ENCODE data around the gene PDCD1LG2. TPM values are rescaled to one million over a fixed set of nuclear protein-coding genes. Genes with fewer than 3 reads are reported as not detected.

The PDCD1LG2 gene
- total and polyA plus RNA-seq, 2 of the 8 experiments (the other 6 are each of a cell fraction or from before 2014, with no cell fraction given), result not detected

DNA sequence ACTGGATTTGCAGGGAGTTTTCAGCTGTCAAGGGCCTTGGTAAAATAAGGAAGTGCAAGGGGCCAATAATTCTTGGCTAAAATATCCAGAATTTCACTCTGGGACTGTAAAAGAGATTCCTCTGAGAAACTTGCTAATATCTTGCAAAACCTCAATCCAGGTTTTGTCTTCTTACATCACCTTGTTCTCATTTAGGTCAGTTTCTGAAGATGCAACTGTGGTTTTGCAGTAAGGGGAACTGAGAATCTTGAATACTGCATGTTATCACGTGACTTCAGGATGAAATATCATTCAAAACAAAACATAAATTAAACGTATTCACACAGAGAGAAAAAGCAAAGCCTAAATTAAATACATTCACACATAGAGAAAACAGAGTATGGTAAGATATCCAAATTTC lies 83.6 kb downstream of the PDCD1LG2 start:
- no peak for TF ChIP-seq TAF1 (IDR thresholded peaks at IDR 0.05; ENCODE audit: low read depth, low read length)
- TF ChIP-seq JUND (IDR thresholded peaks at IDR 0.05; ENCODE audit: low read length), result no peak
- TF ChIP-seq HDAC6 (IDR thresholded peaks at IDR 0.05; ENCODE audit: low read depth, low read length), result no peak
- no peak for TF ChIP-seq CBX8 (IDR thresholded peaks at IDR 0.05; ENCODE audit: borderline replicate concordance, low read depth, low read length)
- TF ChIP-seq RNF2 (IDR thresholded peaks at IDR 0.05; ENCODE audit: borderline replicate concordance, low read depth, low read length, missing control alignments, poor library complexity, severe bottlenecking), result no peak
- no peak for TF ChIP-seq SRF (IDR thresholded peaks at IDR 0.05; ENCODE audit: low read depth, low read length)
- no peak for TF ChIP-seq BACH1 (IDR thresholded peaks at IDR 0.05; ENCODE audit: low read length)
- TF ChIP-seq SP4 (IDR thresholded peaks at IDR 0.05; ENCODE audit: low read length), result no peak
- no peak for TF ChIP-seq GTF2F1 (IDR thresholded peaks at IDR 0.05; ENCODE audit: borderline replicate concordance, low read depth, low read length)
- H3K18ac ChIP-seq (ENCODE audit: extremely low read depth, low read length), result no peak overlapping the region
- no peak overlapping the region for H3K9ac ChIP-seq (replicated peaks in 1 of 4; ENCODE audit: extremely low read depth in 1 of 4, low read depth in 3 of 4, low read length in 3 of 4)
- no peak overlapping the region for H4K91ac ChIP-seq (replicated peaks; ENCODE audit: insufficient read length, low read length)
- ChIA-PET POLR2A (ENCODE audit: partially characterized antibody) (no interaction called here), CTCF (ENCODE audit: partially characterized antibody) (interaction anchor here (0.6 kb wide), 1 partner anchor 64 kb away, joined by 3 read pairs; no protein-coding TSS in a partner anchor)
- H3K23ac ChIP-seq (ENCODE audit: insufficient read length), result no peak overlapping the region
- no peaks in the 10 kb centered on the region for H3K4me1 ChIP-seq (replicated peaks in 1 of 4; ENCODE audit: control insufficient read depth in 3 of 4, insufficient read depth in 4 of 4, low read length in 3 of 4)
- H3K79me2 ChIP-seq (ENCODE audit: control insufficient read depth in 1 of 2, insufficient read depth in 2 of 2, low read length in 2 of 2), result no peaks in the 10 kb centered on the region
- no peak overlapping the region for H2BK120ac ChIP-seq (replicated peaks; ENCODE audit: low read depth, low read length)
- H2AK5ac ChIP-seq (ENCODE audit: low read depth, low read length), result no peak overlapping the region
- no peak overlapping the region for H2AFZ ChIP-seq (ENCODE audit: low read length)
- no peak overlapping the region for H4K8ac ChIP-seq (ENCODE audit: extremely low read depth, insufficient read depth, low read length)
- no peak overlapping the region for H3K4ac ChIP-seq (replicated peaks; ENCODE audit: insufficient read length, low read depth, low read length)
- H3K4me3 ChIP-seq (ENCODE audit: extremely low read depth in 1 of 4, insufficient read depth in 2 of 4, low read depth in 3 of 4, low read length in 4 of 4), result no peak overlapping the region
- DNase-seq (ENCODE audit: low read depth in 1 of 2, low spot score in 2 of 2) (no peak), FAIRE-seq (no peak)
- H3K4me2 ChIP-seq (ENCODE audit: insufficient read depth in 1 of 2, low read depth in 2 of 2, low read length in 2 of 2), result no peak overlapping the region
- H3K27me3 ChIP-seq (replicated peaks in 1 of 4; ENCODE audit: control insufficient read depth in 3 of 4, extremely low read depth in 1 of 4, insufficient read depth in 3 of 4, low read length in 3 of 4), result no peaks in the 10 kb centered on the region
- no peaks in the 10 kb centered on the region for H3K23me2 ChIP-seq (ENCODE audit: low read depth, low read length)
- no peak overlapping the region for H2BK5ac ChIP-seq (ENCODE audit: low read depth, low read length)
- no peak overlapping the region for H2BK20ac ChIP-seq (ENCODE audit: low read length)
- H3K14ac ChIP-seq (ENCODE audit: insufficient read length), result no peak overlapping the region
- WGBS, 2 experiments (ENCODE audit: extremely low coverage in 1 of 2, insufficient coverage in 1 of 2, insufficient read length in 1 of 2, insufficient replicate concordance in 2 of 2, low coverage in 1 of 2, low lambda C conversion rate in 2 of 2, missing lambda C conversion rate in 1 of 2), result 77% methylated on average over 2 of the region's 2 CpGs; no CpG with 5 or more reads in 1 of the 2 experiments
- H4K5ac ChIP-seq (ENCODE audit: insufficient read length, low read depth, low read length), result no peak overlapping the region
- no peak overlapping the region for H2BK12ac ChIP-seq (ENCODE audit: low read depth, low read length)
- no peak overlapping the region for H2BK15ac ChIP-seq (ENCODE audit: low read length)
- no peaks in the 10 kb centered on the region for H3K36me3 ChIP-seq (ENCODE audit: control insufficient read depth in 2 of 4, insufficient read depth in 4 of 4, low read length in 3 of 4)
- H4K20me1 ChIP-seq (replicated peaks in 1 of 2; ENCODE audit: control insufficient read depth in 1 of 2, insufficient read depth in 2 of 2, low read length in 2 of 2), result no peaks in the 10 kb centered on the region
- H3K27ac ChIP-seq (ENCODE audit: low read depth, low read length), result no peak overlapping the region
- no peaks in the 10 kb centered on the region for H3K9me3 ChIP-seq (ENCODE audit: insufficient read depth in 2 of 2, low read depth in 1 of 2, low read length in 1 of 2)
- H3K56ac ChIP-seq (replicated peaks; ENCODE audit: insufficient read length, low read depth, low read length), result no peak overlapping the region
- no peaks in the 10 kb centered on the region for H3K79me1 ChIP-seq (ENCODE audit: low read depth, low read length)
